ENCODE data around the gene BUB3. TPM values are rescaled to one million over a fixed set of nuclear protein-coding genes. Genes with fewer than 3 reads are reported as not detected.

BUB3 gene
- total RNA-seq, 4 donors from 2014 or later = 67.9 to 117 (median 88.0) TPM

GRCh38 chr10:123141791-123142700 lies 12.2 kb upstream of the BUB3 start:
- TF ChIP-seq CTCF (IDR thresholded peaks at IDR 0.05) = no peak
- TF ChIP-seq POLR2A (IDR thresholded peaks at IDR 0.05) = no peak
- intact Hi-C loops (cut with DNase I) = no loop called here
- no peak overlapping the region for H3K27ac ChIP-seq
- H3K27me3 ChIP-seq = peaks cover 74% of the 10 kb centered on the region
- no peak for DNase-seq
- peaks cover 8 to 18% of the 10 kb centered on the region in 2 donors for H3K4me1 ChIP-seq
- H3K4me3 ChIP-seq (replicated peaks in 1 of 3) = no peak overlapping the region
- no peaks in the 10 kb centered on the region for H3K36me3 ChIP-seq
- H3K9me3 ChIP-seq = no peaks in the 10 kb centered on the region
- 8 to 9% methylated on average over 30 to 34 of the region's 38 CpGs for WGBS, 2 donors

- no peaks in the 10 kb centered on the region for H3K9me3 ChIP-seq
- H3K27ac ChIP-seq = no peak overlapping the region
- H3K36me3 ChIP-seq = no peaks in the 10 kb centered on the region
- intact Hi-C loops (cut with DNase I) = no loop called here
- no peak overlapping the region for H3K4me3 ChIP-seq (replicated peaks in 1 of 3)
- peaks cover 1 to 14% of the 10 kb centered on the region in 2 donors for H3K4me1 ChIP-seq
- 3 to 4% methylated on average over 18 to 33 of the region's 33 CpGs for WGBS, 2 donors
- no peak for TF ChIP-seq CTCF (IDR thresholded peaks at IDR 0.05)
- TF ChIP-seq POLR2A (IDR thresholded peaks at IDR 0.05) = no peak
- DNase-seq = no peak
- peaks cover 74% of the 10 kb centered on the region for H3K27me3 ChIP-seq
These were observed 11.5 kb upstream of the BUB3 start for GRCh38 chr10:123142701-123143161.

GRCh38 chr10:123143162-123143824 lies 10.9 kb upstream of the BUB3 start:
- no peak overlapping the region for H3K27ac ChIP-seq
- H3K27me3 ChIP-seq = peaks cover 71% of the 10 kb centered on the region
- no peak for DNase-seq
- peaks cover 0 to 19% of the 10 kb centered on the region in 2 donors for H3K4me1 ChIP-seq
- H3K36me3 ChIP-seq = no peaks in the 10 kb centered on the region
- intact Hi-C loops (cut with DNase I) = no loop called here
- no peak overlapping the region for H3K4me3 ChIP-seq (replicated peaks in 1 of 3)
- no peak for TF ChIP-seq POLR2A (IDR thresholded peaks at IDR 0.05)
- no peak for TF ChIP-seq CTCF (IDR thresholded peaks at IDR 0.05)
- 5 to 11% methylated on average over 18 to 32 of the region's 33 CpGs for WGBS, 2 donors
- H3K9me3 ChIP-seq = no peaks in the 10 kb centered on the region

- peaks cover 70% of the 10 kb centered on the region for H3K27me3 ChIP-seq
- H3K4me3 ChIP-seq (replicated peaks in 1 of 3) = no peak overlapping the region
- WGBS, 2 donors = 6 to 11% methylated on average over 10 of the region's 10 CpGs
- TF ChIP-seq CTCF (IDR thresholded peaks at IDR 0.05) = no peak
- no peak for TF ChIP-seq POLR2A (IDR thresholded peaks at IDR 0.05)
- DNase-seq = no peak
- no peak overlapping the region for H3K27ac ChIP-seq
- H3K36me3 ChIP-seq = no peaks in the 10 kb centered on the region
- no peaks in the 10 kb centered on the region for H3K9me3 ChIP-seq
- H3K4me1 ChIP-seq = peaks cover 0 to 23% of the 10 kb centered on the region in 2 donors
- intact Hi-C loops (cut with DNase I) = no loop called here
These were observed 10.4 kb upstream of the BUB3 start for GRCh38 chr10:123143825-123144168.

All from thyroid gland (tissue), 4 donors.